Measurements from ENCODE around the gene DMRTC2.

The DMRTC2 gene

DNA sequence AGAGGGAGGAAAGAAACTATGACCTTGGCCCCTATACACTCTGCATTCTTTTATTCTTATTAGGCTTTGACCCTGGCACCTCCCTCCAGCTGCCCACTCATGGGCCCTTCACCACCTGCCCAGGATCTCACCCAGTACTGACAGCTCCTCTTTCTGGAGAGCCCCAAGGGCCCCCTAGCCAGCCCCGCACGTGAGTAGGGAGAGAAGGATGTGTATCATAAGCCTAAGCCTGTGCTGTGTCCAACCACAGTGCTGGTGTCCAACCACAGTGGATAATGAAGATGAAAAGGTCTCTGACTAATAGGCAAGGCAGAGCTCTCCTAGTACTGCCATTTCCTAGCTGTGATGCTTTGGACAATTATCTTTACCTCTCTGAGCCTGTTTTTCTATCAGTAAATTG is 4.2 kb downstream of the DMRTC2 start:
- no peak overlapping the region for H3K4me3 ChIP-seq (ENCODE audit: low read depth, low read length)
- DNase-seq (ENCODE audit: low read depth, low spot score): no peak
- TF ChIP-seq, protein P1, sequence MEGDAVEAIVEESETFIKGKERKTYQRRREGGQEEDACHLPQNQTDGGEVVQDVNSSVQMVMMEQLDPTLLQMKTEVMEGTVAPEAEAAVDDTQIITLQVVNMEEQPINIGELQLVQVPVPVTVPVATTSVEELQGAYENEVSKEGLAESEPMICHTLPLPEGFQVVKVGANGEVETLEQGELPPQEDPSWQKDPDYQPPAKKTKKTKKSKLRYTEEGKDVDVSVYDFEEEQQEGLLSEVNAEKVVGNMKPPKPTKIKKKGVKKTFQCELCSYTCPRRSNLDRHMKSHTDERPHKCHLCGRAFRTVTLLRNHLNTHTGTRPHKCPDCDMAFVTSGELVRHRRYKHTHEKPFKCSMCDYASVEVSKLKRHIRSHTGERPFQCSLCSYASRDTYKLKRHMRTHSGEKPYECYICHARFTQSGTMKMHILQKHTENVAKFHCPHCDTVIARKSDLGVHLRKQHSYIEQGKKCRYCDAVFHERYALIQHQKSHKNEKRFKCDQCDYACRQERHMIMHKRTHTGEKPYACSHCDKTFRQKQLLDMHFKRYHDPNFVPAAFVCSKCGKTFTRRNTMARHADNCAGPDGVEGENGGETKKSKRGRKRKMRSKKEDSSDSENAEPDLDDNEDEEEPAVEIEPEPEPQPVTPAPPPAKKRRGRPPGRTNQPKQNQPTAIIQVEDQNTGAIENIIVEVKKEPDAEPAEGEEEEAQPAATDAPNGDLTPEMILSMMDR (IDR thresholded peaks at IDR 0.05; ENCODE audit: low read depth, low read length): no peak
- in situ Hi-C loops (cut with HindIII; ENCODE audit: low sequenced_read_pairs): no loop called here

DNA sequence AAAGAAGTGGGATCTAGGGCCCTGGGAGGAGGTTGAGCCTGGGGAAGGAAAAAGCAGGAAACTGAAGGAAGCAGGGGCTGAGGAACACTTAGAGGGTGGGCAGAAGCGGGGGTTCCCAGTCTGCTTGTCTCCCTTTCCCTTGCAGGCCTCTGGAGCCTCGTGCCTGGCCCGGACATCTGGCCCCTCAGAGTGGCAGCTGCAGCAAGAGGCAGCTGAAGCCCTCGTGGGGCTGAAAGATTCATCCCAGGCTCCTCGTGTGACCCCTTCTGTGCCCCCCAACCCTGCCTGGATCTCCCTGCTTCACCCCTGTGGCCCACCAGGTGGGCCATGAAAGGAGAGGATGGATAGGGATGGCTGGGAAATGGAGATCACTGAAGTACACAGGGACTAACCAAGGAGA is 5.5 kb downstream of the DMRTC2 start:
- H3K4me3 ChIP-seq (ENCODE audit: low read depth, low read length): no peak overlapping the region
- TF ChIP-seq, protein P1 (IDR thresholded peaks at IDR 0.05; ENCODE audit: low read depth, low read length): no peak
- in situ Hi-C loops (cut with HindIII; ENCODE audit: low sequenced_read_pairs): no loop called here
- DNase-seq (ENCODE audit: low read depth, low spot score): no peak

DNA sequence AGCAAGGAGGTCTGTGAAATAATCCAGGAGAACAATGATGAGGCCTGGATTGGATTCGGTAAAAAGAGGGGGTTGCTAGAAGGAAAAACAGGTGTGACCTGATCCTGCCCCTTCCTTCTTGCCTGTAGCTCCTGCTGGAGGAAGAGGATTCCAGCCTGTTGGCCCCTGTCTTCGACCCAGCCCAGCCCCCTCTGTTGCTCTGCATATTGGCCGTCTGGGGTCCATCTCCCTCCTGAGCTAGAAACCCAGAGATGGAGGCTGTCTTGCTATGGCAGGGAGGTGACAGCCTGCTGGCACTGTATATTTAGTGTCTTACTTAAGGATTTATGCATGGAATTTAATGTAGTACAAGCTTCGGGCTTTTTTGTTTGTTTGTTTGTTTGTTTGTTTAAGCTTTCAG is 6.6 kb downstream of the DMRTC2 start:
- no peak for DNase-seq (ENCODE audit: low read depth, low spot score)
- in situ Hi-C loops (cut with HindIII; ENCODE audit: low sequenced_read_pairs): no loop called here
- TF ChIP-seq, protein P1 (IDR thresholded peaks at IDR 0.05; ENCODE audit: low read depth, low read length): no peak
- no peak overlapping the region for H3K4me3 ChIP-seq (ENCODE audit: low read depth, low read length)

DNA sequence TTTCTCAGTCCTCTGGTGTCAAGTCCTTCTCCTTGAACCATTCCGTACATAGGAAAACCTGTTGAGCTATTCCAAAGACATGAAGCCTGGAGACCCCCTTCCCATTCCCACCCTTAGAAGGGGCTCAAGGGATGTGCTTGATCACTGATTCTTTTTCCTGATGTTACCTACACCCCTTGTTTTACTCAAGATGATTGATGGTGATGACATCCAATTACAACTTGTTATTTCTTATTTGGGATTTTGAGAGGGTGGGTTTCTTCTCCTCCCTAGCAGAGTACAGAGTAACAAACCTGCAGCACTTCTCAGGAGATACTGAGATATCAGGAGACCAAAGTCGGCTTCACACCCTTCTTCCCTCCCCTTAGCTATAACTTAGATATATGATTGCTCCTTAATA is 8.5 kb downstream of the DMRTC2 start:
- TF ChIP-seq, protein P1 (IDR thresholded peaks at IDR 0.05; ENCODE audit: low read depth, low read length): no peak
- in situ Hi-C loops (cut with HindIII; ENCODE audit: low sequenced_read_pairs): no loop called here
- no peak overlapping the region for H3K4me3 ChIP-seq (ENCODE audit: low read depth, low read length)
- DNase-seq (ENCODE audit: low read depth, low spot score): no peak

DNA sequence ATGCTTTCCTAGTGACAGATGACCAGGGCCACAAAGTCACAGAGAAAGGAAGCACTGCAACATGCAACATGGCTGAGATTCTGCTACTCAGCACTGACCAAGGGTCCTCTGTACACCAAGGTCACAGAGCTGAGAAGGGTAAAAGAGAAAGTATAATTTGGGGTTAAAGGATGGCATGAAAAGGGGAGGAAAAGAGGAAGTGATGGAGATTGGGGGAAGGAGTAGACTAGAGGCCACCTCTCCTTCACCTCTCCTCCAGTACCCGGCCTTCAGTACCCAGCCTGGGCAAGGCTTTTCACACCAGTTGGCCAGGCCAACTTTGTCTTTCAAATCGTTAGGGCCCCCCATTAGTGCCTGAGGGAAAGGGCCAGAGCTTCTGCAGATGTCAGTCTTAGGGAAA is 8.9 kb downstream of the DMRTC2 start:
- DNase-seq (ENCODE audit: low read depth, low spot score): no peak
- in situ Hi-C loops (cut with HindIII; ENCODE audit: low sequenced_read_pairs): no loop called here
- no peak overlapping the region for H3K4me3 ChIP-seq (ENCODE audit: low read depth, low read length)
- TF ChIP-seq, protein P1 (IDR thresholded peaks at IDR 0.05; ENCODE audit: low read depth, low read length): no peak

DNA sequence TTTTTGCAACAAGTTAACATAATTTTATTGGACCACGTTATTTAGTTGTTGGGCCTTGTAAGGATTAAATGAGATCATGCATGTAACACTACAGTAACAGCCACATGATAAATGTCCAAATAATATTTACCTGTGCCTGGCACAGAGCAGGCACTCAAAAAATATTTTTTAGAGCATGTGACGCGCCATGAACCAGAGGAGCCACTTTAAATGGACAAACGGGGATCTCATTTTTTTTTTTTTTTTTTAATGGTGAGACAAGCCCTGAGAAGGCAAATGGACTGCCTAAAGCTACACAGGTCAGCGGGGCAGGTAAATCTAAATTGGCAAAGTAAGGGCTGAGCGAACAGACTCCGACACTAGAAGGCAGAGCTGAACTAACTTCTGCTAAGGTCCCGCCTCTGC is 14.4 kb downstream of the DMRTC2 start:
- TF ChIP-seq, protein P1 (IDR thresholded peaks at IDR 0.05; ENCODE audit: low read depth, low read length): no peak
- in situ Hi-C loops (cut with HindIII; ENCODE audit: low sequenced_read_pairs): no loop called here
- no peak for DNase-seq (ENCODE audit: low read depth, low spot score)
- peak overlapping the region; percentile 79 for H3K4me3 ChIP-seq (ENCODE audit: low read depth, low read length)

Measured in astrocyte of the spinal cord (primary cell).